Cardiac septum (tissue), 1 donor: Measurements from ENCODE around the gene COASY. TPM values are rescaled to one million over a fixed set of nuclear protein-coding genes. Genes with fewer than 3 reads are reported as not detected.

Source experiments
- DNase-seq: peaks from one replicate; pipeline ENCODE4 v3.0.0-alpha.2; 2020; ENCODE audit warnings: low spot score
- intact Hi-C: fragments of 100-400 bp; cut with DNase I; formaldehyde crosslinking; loops from one replicate; pipeline ENCODE4 v1.14.0; 2022
- total RNA-seq: library from RNA; stranded (reverse); fragmentation: NEBNext Ultra II Directional; extraction: Animal tissue kit (Norgen Biotek cat#: 25700); gene quantifications from one replicate; pipeline ENCODE4 v1.2.1, GENCODE V29; 2021
- donor health status: DM: no; HTN: no; CAD: no.

COASY gene
- total RNA-seq, 1 donor from 2014 or later: 33.4 TPM

- intact Hi-C loops: loop anchor here (5.0 kb wide), 1 partner anchor 41 kb away; the partner anchor contains the start of genes RETREG3 and TUBG1
- no peak for DNase-seq
These were observed 4.4 kb downstream of the COASY start for GRCh38 chr17:42566215-42566882.

- intact Hi-C loops: loop anchor here (5.0 kb wide), 1 partner anchor 40 kb away; the partner anchor contains the start of genes RETREG3 and TUBG1
- peak; percentile 96 for DNase-seq
These were observed 5.1 kb downstream of the COASY start, which contains the start of gene MLX for GRCh38 chr17:42566883-42567573. MLX (plus strand) TSS chr17:42567100; CDS start chr17:42567125, 25 bp downstream.

GRCh38 chr17:42568341-42569111 lies 6.6 kb downstream of the COASY start:
- intact Hi-C loops: loop anchor here (5.0 kb wide), 1 partner anchor 39 kb away; the partner anchor contains the start of genes RETREG3 and TUBG1
- DNase-seq: no peak

- intact Hi-C loops: no loop called here
- no peak for DNase-seq
These were observed 9.7 kb downstream of the COASY start for GRCh38 chr17:42571435-42572225.

- DNase-seq: no peak
- intact Hi-C loops: no loop called here
These were observed 11.1 kb downstream of the COASY start for GRCh38 chr17:42573095-42573494.

- no peak for DNase-seq
- intact Hi-C loops: no loop called here
These were observed 12.5 kb downstream of the COASY start for GRCh38 chr17:42574463-42574862.

GRCh38 chr17:42577140-42577531 lies 15.2 kb downstream of the COASY start:
- intact Hi-C loops: loop anchor here (2.0 to 5.0 kb wide), 2 partner anchors 32 to 185 kb away; partner anchors contain the start of genes RAMP2, RETREG3 and TUBG1
- DNase-seq: no peak

- peak; percentile 97 for DNase-seq
- intact Hi-C loops: loop anchor here (1.0 to 5.0 kb wide), 3 partner anchors 31 to 185 kb away; partner anchors contain the start of genes RAMP2, RETREG3 and TUBG1
These were observed 15.8 kb downstream of the COASY start, which contains the start of gene PSMC3IP for GRCh38 chr17:42577532-42578281. PSMC3IP (minus strand) TSS chr17:42577729; CDS start chr17:42577686, 43 bp downstream.

GRCh38 chr17:42578282-42578869 lies 16.4 kb downstream of the COASY start:
- intact Hi-C loops: loop anchor here (1.0 to 5.0 kb wide), 2 partner anchors 101 to 184 kb away; partner anchors contain the start of gene RAMP2
- DNase-seq: peak; percentile 83

- no peak for DNase-seq
- intact Hi-C loops: loop anchor here (5.0 to 10.0 kb wide), 2 partner anchors 182 to 355 kb away; partner anchors contain the start of gene RAMP2
These were observed 18.0 kb downstream of the COASY start for GRCh38 chr17:42579794-42580551.

- no peak for DNase-seq
- intact Hi-C loops: loop anchor here (10.0 kb wide), 1 partner anchor 353 kb away; no protein-coding TSS in a partner anchor
These were observed 19.9 kb downstream of the COASY start for GRCh38 chr17:42581744-42582270.

GRCh38 chr17:42584880-42585279 lies 22.9 kb downstream of the COASY start:
- no peak for DNase-seq
- intact Hi-C loops: loop anchor here (10.0 kb wide), 1 partner anchor 350 kb away; no protein-coding TSS in a partner anchor

GRCh38 chr17:42585353-42585752 lies 23.4 kb downstream of the COASY start:
- intact Hi-C loops: loop anchor here (10.0 kb wide), 1 partner anchor 349 kb away; no protein-coding TSS in a partner anchor

GRCh38 chr17:42586514-42587230 lies 24.7 kb downstream of the COASY start:
- intact Hi-C loops: loop anchor here (10.0 kb wide), 1 partner anchor 348 kb away; no protein-coding TSS in a partner anchor
- no peak for DNase-seq

More at GRCh38 chr17:42585353-42585752, 23.4 kb downstream of the COASY start:
- DNase-seq: no peak

- DNase-seq: no peak
- intact Hi-C loops: no loop called here
These were observed 28.9 kb downstream of the COASY start for GRCh38 chr17:42590886-42591285.

GRCh38 chr17:42591411-42591810 lies 29.5 kb downstream of the COASY start:
- no peak for DNase-seq
- intact Hi-C loops: no loop called here
